Measurements from ENCODE around the gene RAB37.

The RAB37 gene

DNA sequence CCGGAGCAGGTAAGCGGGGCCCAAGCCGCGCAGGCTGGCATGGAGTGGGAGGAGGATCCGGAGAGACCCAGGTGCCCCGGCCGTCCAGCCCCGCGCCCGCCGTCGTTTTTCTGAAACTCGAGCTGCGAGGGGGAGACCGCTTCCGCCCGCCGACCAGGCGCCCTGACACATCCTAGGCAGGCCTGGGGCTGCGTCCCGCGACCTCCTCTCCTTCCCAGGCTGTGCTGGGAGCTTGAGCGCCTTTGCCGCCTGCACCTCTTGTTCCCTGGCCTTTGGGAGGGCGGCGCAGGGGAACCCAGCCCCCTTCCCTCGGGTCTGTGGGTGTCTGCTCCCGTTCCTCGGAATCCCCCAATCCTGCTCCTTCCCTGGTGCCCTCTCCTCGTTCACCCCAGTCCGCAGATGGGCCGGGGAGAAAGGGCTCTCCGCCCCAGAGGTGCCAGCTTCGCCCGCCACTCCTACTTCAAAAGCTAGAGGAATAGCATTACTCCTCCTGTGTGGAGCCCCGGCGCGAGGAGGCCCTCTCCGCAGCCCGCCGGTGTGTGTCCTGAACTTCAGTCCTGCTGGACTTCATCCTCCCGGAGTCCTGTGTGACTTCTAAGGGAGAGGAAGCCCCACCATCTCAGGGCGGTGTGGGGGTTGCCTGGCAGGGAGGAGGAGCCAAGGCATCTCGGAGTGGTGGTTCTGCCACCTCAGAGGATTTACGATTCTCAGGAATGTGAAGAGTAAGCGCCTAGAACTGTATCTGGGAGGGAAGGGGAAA lies 12.4 kb downstream of the RAB37 start:
- peak overlapping the region; percentile 82 for H3K4me3 ChIP-seq (ENCODE audit: low read depth, low read length)
- TF ChIP-seq, protein P1, sequence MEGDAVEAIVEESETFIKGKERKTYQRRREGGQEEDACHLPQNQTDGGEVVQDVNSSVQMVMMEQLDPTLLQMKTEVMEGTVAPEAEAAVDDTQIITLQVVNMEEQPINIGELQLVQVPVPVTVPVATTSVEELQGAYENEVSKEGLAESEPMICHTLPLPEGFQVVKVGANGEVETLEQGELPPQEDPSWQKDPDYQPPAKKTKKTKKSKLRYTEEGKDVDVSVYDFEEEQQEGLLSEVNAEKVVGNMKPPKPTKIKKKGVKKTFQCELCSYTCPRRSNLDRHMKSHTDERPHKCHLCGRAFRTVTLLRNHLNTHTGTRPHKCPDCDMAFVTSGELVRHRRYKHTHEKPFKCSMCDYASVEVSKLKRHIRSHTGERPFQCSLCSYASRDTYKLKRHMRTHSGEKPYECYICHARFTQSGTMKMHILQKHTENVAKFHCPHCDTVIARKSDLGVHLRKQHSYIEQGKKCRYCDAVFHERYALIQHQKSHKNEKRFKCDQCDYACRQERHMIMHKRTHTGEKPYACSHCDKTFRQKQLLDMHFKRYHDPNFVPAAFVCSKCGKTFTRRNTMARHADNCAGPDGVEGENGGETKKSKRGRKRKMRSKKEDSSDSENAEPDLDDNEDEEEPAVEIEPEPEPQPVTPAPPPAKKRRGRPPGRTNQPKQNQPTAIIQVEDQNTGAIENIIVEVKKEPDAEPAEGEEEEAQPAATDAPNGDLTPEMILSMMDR (IDR thresholded peaks at IDR 0.05; ENCODE audit: borderline replicate concordance, insufficient read depth, low read depth, low read length) = no peak

- TF ChIP-seq, protein P1 (IDR thresholded peaks at IDR 0.05; ENCODE audit: borderline replicate concordance, insufficient read depth, low read depth, low read length) = no peak
Measured at GRCh38 chr17:74750039-74750326, 12.9 kb downstream of the RAB37 start.

GRCh38 chr17:74750327-74751069 lies 13.4 kb downstream of the RAB37 start:
- TF ChIP-seq, protein P1 (IDR thresholded peaks at IDR 0.05; ENCODE audit: borderline replicate concordance, insufficient read depth, low read depth, low read length) = 0 out of 2 replicates have a peak, but pooled peaks have one; percentile 2
- H3K4me3 ChIP-seq (ENCODE audit: low read depth, low read length) = peak overlapping the region; percentile 82

More at GRCh38 chr17:74750039-74750326, 12.9 kb downstream of the RAB37 start:
- peak overlapping the region; percentile 82 for H3K4me3 ChIP-seq (ENCODE audit: low read depth, low read length)

GRCh38 chr17:74752415-74752814 lies 15.4 kb downstream of the RAB37 start:
- no peak overlapping the region for H3K4me3 ChIP-seq (ENCODE audit: low read depth, low read length)
- TF ChIP-seq, protein P1 (IDR thresholded peaks at IDR 0.05; ENCODE audit: borderline replicate concordance, insufficient read depth, low read depth, low read length) = no peak

GRCh38 chr17:74752822-74753401 lies 15.9 kb downstream of the RAB37 start:
- TF ChIP-seq, protein P1 (IDR thresholded peaks at IDR 0.05; ENCODE audit: borderline replicate concordance, insufficient read depth, low read depth, low read length) = no peak
- no peak overlapping the region for H3K4me3 ChIP-seq (ENCODE audit: low read depth, low read length)

DNA sequence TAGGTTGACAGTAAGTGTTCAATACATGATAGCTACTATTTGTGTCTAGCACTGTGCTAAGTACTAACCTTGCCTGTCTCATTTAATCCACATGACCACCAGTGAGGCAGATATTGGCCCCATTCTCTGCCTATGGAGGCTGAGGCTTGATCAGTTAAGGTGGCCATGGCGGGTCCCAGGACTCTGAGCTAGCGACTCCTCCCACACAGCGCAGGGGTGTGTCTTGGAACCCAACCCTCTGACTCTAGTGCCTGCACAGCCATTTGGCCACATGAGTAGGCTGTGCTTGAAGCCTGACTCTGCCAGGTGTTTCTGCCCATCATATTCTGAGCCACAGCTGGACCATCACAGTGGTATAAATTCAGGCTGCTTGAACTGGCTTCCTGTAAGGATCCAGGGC lies 17.8 kb downstream of the RAB37 start:
- TF ChIP-seq, protein P1 (IDR thresholded peaks at IDR 0.05; ENCODE audit: borderline replicate concordance, insufficient read depth, low read depth, low read length) = no peak
- no peak overlapping the region for H3K4me3 ChIP-seq (ENCODE audit: low read depth, low read length)
